Hepatocyte (in vitro differentiated cells): ENCODE results near the gene NXPE2.

Experiments
- CTCF ChIP-seq: fragments of 200-600 bp; sonication (generic); IDR thresholded peaks from 2 replicates; pipeline ENCODE4 v1.5.1; 2016; ENCODE audit warnings: antibody characterized with exemption, mild to moderate bottlenecking; ENCODE audit not compliant: poor library complexity
- EZH2phosphoT487 ChIP-seq: fragments of 200-600 bp; sonication (generic); IDR thresholded peaks from one replicate; pipeline ENCODE4 v1.6.1; 2018; ENCODE audit warnings: antibody characterized with exemption, mild to moderate bottlenecking, low read depth, moderate library complexity; ENCODE audit not compliant: unreplicated experiment, severe bottlenecking

GRCh38 chr11:114705280-114706024, 27.1 kb downstream of the NXPE2 start:
- no peak for TF ChIP-seq CTCF
- no peak for TF ChIP-seq EZH2phosphoT487
